ENCODE data around the gene KCNJ3. TPM values are rescaled to one million over a fixed set of nuclear protein-coding genes. Genes with fewer than 3 reads are reported as not detected.

The KCNJ3 gene
- total RNA-seq, 4 donors from 2014 or later: 0.40 to 1.3 (median 0.55) TPM; not detected in 1

DNA sequence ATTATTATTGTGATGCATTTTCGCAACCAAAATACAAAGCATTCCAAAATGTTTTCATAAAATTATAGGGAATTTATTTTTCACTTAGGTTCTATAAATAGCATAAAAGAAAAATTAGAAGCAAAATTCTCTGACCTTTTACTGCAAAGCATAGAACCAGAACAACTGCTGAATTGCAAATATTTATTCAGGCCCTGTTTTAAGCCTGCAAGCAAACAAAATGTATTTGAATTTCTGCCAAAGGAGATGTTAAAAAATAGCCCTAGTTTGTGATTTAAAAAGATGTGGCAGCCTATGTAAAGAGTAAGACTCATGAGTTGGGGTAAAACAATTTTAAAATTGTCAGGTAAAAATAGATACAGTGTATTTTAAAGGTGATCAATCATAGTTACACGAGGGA lies 138.1 kb downstream of the KCNJ3 start:
- no peak overlapping the region for H3K4me3 ChIP-seq
- no peaks in the 10 kb centered on the region for H3K9me3 ChIP-seq
- DNase-seq: no peak
- 58 to 77% methylated on average over 2 of the region's 2 CpGs for WGBS, 2 donors (ENCODE audit: low coverage in 1 of 2)
- in situ Hi-C loops (cut with MboI; ENCODE audit: low pct_ligation_motif_present in 1 of 4, low pct_unique_long_range_greater_than_20kb in 1 of 4, low sequenced_read_pairs in 3 of 4): no loop called here
- no peak overlapping the region for H3K27ac ChIP-seq
- H3K36me3 ChIP-seq: no peaks in the 10 kb centered on the region
- TF ChIP-seq, protein P1, sequence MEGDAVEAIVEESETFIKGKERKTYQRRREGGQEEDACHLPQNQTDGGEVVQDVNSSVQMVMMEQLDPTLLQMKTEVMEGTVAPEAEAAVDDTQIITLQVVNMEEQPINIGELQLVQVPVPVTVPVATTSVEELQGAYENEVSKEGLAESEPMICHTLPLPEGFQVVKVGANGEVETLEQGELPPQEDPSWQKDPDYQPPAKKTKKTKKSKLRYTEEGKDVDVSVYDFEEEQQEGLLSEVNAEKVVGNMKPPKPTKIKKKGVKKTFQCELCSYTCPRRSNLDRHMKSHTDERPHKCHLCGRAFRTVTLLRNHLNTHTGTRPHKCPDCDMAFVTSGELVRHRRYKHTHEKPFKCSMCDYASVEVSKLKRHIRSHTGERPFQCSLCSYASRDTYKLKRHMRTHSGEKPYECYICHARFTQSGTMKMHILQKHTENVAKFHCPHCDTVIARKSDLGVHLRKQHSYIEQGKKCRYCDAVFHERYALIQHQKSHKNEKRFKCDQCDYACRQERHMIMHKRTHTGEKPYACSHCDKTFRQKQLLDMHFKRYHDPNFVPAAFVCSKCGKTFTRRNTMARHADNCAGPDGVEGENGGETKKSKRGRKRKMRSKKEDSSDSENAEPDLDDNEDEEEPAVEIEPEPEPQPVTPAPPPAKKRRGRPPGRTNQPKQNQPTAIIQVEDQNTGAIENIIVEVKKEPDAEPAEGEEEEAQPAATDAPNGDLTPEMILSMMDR (IDR thresholded peaks at IDR 0.05): no peak
- TF ChIP-seq EP300 (IDR thresholded peaks at IDR 0.05; ENCODE audit: low read depth): no peak
- no peak for TF ChIP-seq POLR2A (IDR thresholded peaks at IDR 0.05)
- TF ChIP-seq POLR2AphosphoS5 (IDR thresholded peaks at IDR 0.05): no peak
- no peaks in the 10 kb centered on the region for H3K27me3 ChIP-seq
- intact Hi-C loops (cut with DNase I; ENCODE audit: low total_unique reads): no loop called here
- H3K4me1 ChIP-seq: no peaks in the 10 kb centered on the region

DNA sequence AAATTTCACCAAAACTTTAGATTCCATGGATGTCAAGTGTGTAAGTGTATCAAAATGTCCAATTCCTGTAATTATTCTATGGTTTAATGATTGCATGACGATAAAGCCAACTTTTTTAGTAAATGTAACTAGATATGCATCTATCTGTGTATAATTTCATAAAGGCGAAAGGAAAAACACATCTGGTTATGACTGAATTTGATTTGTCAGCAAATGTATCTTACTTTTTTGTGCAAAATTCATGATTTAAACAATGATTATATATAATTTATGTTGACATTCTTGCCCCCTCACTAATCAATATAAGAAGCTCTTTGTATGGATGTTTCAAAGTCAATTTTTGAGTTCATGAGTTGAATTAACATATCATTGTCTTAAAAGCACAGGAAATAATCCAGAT lies 138.5 kb downstream of the KCNJ3 start:
- Histone ChIP-seq H3K27me3 (no peaks in the 10 kb centered on the region), H3K4me3 (no peak overlapping the region), H3K27ac (no peak overlapping the region), H3K36me3 (no peaks in the 10 kb centered on the region), H3K4me1 (no peaks in the 10 kb centered on the region), H3K9me3 (no peaks in the 10 kb centered on the region)
- no peak for TF ChIP-seq EP300 (IDR thresholded peaks at IDR 0.05; ENCODE audit: low read depth)
- TF ChIP-seq POLR2AphosphoS5 (IDR thresholded peaks at IDR 0.05): no peak
- TF ChIP-seq POLR2A (IDR thresholded peaks at IDR 0.05): no peak
- TF ChIP-seq, protein P1 (IDR thresholded peaks at IDR 0.05): no peak
- in situ Hi-C loops (cut with MboI; ENCODE audit: low pct_ligation_motif_present in 1 of 4, low pct_unique_long_range_greater_than_20kb in 1 of 4, low sequenced_read_pairs in 3 of 4) (no loop called here), intact Hi-C loops (cut with DNase I; ENCODE audit: low total_unique reads) (no loop called here)
- 82 to 89% methylated on average over 2 of the region's 2 CpGs for WGBS, 2 donors (ENCODE audit: low coverage in 1 of 2)
- no peak for DNase-seq

DNA sequence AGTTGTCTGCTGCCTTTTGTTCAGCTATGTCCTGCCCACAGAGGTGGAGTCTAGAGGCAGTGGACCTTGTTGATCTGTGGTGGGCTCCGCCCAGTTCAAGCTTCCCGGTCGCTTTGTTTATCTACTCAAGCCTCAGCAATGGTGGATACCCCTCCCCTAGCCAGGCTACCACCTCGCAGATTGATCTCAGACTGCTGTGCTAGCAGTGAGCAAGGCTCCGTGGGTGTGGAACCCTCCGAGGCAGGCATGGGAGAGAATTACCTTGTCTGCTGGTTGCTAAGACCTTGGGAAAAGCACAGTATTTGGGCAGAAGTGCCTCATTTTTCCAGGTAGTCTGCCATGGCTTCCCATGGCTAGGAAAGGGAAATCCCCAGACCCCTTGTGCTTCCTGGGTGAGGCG lies 146.0 kb downstream of the KCNJ3 start:
- no peaks in the 10 kb centered on the region for H3K4me1 ChIP-seq
- no peaks in the 10 kb centered on the region for H3K36me3 ChIP-seq
- in situ Hi-C loops (cut with MboI; ENCODE audit: low pct_ligation_motif_present in 1 of 4, low pct_unique_long_range_greater_than_20kb in 1 of 4, low sequenced_read_pairs in 3 of 4) (no loop called here), intact Hi-C loops (cut with DNase I; ENCODE audit: low total_unique reads) (no loop called here)
- no peak overlapping the region for H3K4me3 ChIP-seq
- no peak for DNase-seq
- H3K27me3 ChIP-seq: no peaks in the 10 kb centered on the region
- TF ChIP-seq, protein P1 (IDR thresholded peaks at IDR 0.05): no peak
- no peak for TF ChIP-seq EP300 (IDR thresholded peaks at IDR 0.05; ENCODE audit: low read depth)
- TF ChIP-seq POLR2AphosphoS5 (IDR thresholded peaks at IDR 0.05): no peak
- no peak for TF ChIP-seq POLR2A (IDR thresholded peaks at IDR 0.05)
- H3K9me3 ChIP-seq: no peaks in the 10 kb centered on the region
- 87 to 100% methylated on average over 2 to 7 of the region's 7 CpGs for WGBS, 2 donors (ENCODE audit: low coverage in 1 of 2)
- H3K27ac ChIP-seq: no peak overlapping the region

DNA sequence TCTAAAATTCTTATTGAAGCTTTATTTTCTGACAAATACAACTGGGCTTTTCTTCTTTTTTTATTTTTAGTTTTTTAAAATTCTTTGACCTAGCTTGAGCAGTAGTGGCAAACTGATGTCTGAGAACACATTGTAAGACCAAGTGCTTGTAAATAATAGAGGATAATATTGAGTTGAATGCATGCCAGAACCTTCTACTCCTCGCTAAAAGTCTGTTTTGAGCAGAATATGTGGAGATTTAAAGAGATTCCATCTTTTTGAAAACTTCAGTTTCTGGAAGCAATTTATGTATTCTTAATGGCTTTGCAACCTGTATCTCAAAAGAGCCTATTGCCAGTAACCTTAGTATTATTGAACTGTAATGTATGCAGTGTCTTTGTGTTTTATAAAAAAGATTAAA lies 148.3 kb downstream of the KCNJ3 start:
- Histone ChIP-seq H3K36me3 (no peaks in the 10 kb centered on the region), H3K4me3 (no peak overlapping the region), H3K27ac (no peak overlapping the region), H3K4me1 (no peaks in the 10 kb centered on the region), H3K9me3 (no peaks in the 10 kb centered on the region), H3K27me3 (no peaks in the 10 kb centered on the region)
- no peak for TF ChIP-seq EP300 (IDR thresholded peaks at IDR 0.05; ENCODE audit: low read depth)
- no peak for TF ChIP-seq POLR2AphosphoS5 (IDR thresholded peaks at IDR 0.05)
- TF ChIP-seq POLR2A (IDR thresholded peaks at IDR 0.05): no peak
- TF ChIP-seq, protein P1 (IDR thresholded peaks at IDR 0.05): no peak
- DNase-seq: no peak
- in situ Hi-C loops (cut with MboI; ENCODE audit: low pct_ligation_motif_present in 1 of 4, low pct_unique_long_range_greater_than_20kb in 1 of 4, low sequenced_read_pairs in 3 of 4) (no loop called here), intact Hi-C loops (cut with DNase I; ENCODE audit: low total_unique reads) (no loop called here)
- 9 to 20% methylated on average over 1 of the region's 1 CpG for WGBS, 2 donors (ENCODE audit: low coverage in 1 of 2)

Measured in transverse colon (tissue), 4 donors.